GM19023 (cell line): ENCODE measurements around the gene MAB21L3.

Source experiments
- ATAC-seq: cut with Tn5 transposase; IDR thresholded peaks from one replicate; pipeline ENCODE4 v1.9.1; 2021; ENCODE audit warnings: mild to moderate bottlenecking, moderate library complexity; ENCODE audit not compliant: unreplicated experiment

MAB21L3 gene

GRCh38 chr1:116110567-116111523 lies at the start of gene MAB21L3:
TSS of gene MAB21L3 (plus strand) at chr1:116111399. CDS start at chr1:116112616, 1,217 bp downstream.
- ATAC-seq, result peak; percentile 73

GRCh38 chr1:116062201-116062600 lies 49.0 kb upstream of the MAB21L3 start:
- no peak for ATAC-seq

DNA sequence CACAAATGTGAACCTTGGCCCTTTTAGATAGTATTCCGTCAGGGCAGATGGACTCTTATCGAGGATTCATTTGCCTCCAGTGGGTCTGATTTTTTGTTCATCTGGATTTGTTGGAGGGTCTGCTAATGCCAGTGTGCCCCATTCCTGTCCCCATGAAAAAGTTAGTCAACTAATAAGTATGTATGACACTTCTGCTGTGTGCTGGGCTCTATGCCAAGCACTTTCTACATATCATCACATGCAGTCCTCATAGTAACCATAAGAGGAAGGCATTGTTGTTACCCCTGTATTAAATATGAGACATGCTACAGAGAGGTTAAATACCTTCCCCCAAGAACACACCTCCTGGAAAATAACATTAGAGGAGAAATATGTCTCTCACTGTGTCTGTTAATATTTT lies 46.6 kb upstream of the MAB21L3 start:
- no peak for ATAC-seq

- no peak for ATAC-seq
These were observed 44.2 kb upstream of the MAB21L3 start for GRCh38 chr1:116066868-116067565.

GRCh38 chr1:116067566-116067890 lies 43.7 kb upstream of the MAB21L3 start:
- no peak for ATAC-seq

DNA sequence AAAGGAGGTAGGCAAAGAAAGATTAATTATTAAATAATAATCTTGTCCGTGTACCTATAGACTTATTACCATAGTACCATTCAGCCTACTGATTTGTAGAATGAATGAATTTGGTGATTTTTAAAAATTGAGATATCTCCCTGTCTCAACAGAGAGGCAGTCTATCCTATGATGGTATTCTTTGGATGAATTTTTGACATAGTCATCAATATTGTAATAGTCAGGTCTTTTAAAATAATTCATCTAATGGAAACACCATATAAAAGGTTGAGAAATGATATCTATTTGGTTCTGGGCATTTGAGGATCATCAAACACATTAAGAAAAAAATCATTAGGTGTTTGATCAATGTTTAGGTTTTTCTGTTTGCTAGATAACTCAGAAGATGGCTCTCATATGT lies 35.6 kb upstream of the MAB21L3 start:
- ATAC-seq, result no peak

DNA sequence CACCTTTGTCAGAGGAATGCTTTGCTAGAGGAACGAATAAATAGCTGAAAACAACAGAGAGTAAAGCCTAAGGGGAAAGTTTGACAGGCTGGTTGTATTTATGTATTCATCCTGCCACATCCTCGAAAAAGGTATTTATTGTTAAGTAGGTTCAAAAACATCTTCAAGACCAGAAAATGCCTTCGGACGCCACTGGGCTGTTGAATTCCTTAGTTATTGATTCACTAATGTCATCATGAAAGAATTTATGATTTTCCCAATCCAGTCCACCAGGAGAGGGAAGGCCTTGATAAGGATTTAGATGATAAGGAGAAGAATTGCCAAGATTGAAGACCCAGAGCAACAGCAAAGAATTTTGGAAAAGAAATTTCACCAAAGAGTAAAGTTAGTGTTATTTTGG lies 35.2 kb upstream of the MAB21L3 start:
- ATAC-seq, result no peak

DNA sequence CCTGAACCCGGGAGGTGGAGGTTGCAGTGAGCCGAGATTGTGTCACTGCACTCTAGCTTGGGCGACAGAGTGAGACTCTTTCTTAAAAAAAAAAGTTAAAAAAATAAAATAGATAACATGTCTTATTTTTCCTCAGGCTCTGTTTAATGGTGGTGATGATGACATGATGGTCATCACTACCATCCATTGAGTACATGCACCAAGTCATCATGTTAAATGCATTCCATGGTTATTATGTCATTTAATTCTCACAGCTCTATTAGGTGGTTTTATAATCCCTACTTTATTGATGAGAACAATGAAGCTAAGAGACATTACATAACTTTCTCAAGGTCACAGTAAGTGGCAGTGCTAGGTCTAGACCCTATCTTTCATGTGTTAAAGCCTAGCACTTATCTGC lies 34.4 kb upstream of the MAB21L3 start:
- no peak for ATAC-seq

GRCh38 chr1:116078699-116079223 lies 32.4 kb upstream of the MAB21L3 start:
- no peak for ATAC-seq

DNA sequence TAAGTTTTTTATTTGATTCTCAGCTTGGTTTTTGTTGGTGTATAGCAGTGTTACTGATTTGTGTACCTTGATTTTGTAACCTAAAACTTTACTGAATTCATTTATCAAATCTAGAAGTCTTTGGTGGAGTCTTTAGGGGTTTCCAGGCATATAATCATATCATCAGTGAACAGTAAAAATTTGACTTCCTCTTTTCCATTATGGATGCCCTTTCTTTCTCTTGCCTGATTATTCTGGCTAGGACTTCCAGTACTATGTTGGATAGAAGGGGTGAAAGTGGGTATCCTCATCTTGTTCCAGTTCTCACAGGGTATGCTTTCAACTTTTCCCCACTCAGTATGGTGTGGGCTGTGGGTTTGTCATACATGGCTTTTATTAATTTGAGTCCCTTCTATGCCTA lies 23.6 kb upstream of the MAB21L3 start:
- no peak for ATAC-seq

DNA sequence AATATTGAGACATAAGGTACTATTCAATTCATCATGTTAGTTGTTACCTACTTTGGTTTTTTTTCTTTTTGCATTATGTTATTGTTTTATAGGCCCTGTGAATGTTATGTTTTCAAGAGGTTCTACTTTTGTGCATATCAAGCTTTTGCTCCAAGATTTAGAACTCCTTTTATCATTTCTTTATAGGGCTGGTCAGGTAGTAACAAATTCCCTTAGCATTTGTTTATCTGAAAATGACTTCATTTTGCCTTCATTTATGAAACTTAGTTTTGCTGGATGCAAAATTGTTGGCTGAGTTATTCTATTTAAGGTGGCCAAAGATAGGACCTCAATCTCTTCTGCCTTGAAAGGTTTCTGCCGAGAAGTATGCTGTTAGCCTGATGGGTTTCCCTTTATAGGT lies 21.3 kb upstream of the MAB21L3 start:
- ATAC-seq, result no peak

DNA sequence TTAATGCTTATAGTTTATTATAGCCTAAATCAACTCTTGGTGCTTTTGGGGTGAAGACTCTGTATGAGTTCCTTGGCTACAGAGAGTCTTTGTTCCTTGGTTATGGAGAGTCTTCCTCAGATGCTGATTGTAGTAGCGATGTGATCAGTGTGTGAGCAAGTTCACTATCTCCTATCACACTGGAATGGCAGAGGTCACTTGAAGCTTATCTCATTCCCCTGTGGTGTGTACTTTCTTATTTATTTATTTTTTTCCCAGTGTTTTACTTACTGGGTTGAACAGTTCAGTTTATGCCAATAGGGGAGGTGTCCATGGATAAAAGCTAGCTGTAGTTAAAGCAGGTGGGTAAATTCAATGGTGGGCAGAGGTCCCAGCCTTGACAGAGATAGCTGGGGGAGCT lies 20.1 kb upstream of the MAB21L3 start:
- no peak for ATAC-seq

- no peak for ATAC-seq
These were observed 18.3 kb upstream of the MAB21L3 start for GRCh38 chr1:116092752-116093489.

GRCh38 chr1:116095027-116095426 lies 16.2 kb upstream of the MAB21L3 start:
- ATAC-seq, result no peak

GRCh38 chr1:116096013-116096618 lies 15.1 kb upstream of the MAB21L3 start:
- ATAC-seq, result no peak

DNA sequence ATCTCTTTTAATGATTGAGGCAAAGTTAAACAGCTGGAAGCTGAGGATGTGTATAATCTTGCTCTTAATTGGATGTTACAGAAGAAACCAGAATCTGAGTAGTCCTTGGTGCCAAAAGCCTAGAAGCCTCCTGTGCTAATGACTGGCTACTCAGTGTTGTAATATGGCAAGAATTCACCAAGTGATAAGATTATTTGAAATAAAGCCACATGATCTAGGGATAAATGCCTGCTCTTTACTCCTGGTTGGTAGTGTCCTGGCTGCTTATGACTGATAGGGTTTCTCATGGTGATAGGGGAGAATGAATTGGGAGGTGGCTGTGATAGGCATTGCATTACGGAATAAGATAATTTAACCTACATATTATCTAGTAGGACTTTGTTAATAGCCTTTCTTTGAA lies 13.6 kb upstream of the MAB21L3 start:
- ATAC-seq, result no peak

DNA sequence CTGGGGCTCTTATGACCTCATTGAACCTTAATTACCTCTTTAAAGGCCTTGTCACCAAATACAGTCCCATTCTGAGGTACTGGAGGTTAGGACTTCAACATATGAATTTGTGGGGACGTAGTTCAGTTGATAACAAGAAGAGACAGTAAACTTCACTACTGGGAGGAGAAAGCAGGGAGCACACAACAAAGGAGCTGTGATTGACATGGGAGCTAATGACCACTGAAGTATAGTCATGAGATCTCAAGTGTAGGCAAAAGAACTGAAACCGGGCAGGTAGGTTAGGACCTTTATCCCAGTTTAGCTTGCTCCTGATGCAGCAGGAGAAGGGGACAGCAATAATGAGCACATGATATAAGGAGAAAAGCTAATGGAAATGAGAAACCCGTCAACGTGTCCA lies 11.8 kb upstream of the MAB21L3 start:
- ATAC-seq, result no peak

GRCh38 chr1:116099919-116100318 lies 11.3 kb upstream of the MAB21L3 start:
- no peak for ATAC-seq

DNA sequence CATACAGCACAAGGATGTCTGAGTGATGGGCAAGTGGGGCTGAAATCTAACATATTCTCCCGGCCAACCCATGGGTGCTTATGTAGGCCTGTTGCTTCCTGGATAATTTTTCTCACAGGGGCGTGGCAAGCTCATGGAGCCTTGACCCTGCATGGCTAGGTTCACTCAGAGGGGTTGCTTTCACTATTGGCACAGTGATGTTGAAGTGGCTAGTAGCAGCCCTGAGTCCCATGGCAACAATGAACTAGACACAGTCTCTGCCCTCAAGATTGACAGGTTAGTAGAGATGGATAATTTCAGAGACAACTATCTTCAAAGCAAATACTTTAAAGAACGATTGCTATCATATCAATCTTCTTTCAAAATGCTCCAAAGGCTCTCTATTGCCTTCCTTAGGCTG lies 6.5 kb upstream of the MAB21L3 start:
- ATAC-seq, result no peak

DNA sequence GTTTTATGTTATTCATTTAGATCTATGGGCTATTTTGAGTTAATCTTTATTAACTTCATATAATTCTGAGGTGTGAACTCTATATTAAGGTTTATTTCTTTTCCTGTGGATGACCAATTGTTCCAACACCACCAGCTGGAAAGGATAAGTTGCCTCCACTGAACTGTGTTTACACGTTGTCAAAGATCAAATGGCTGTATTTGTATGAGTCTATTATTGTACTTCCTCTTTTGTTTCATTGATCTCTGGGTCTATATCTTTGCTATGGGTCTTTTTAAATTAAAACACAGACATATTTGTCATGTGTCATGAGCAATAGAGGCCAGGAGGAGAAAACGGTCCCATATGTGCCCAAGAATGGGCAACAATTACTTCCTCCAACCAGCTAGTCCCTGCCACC lies 5.2 kb upstream of the MAB21L3 start:
- ATAC-seq, result no peak

- no peak for ATAC-seq
These were observed 4.6 kb upstream of the MAB21L3 start for GRCh38 chr1:116106646-116107045.
